ENCODE data around the gene LYZ.

LYZ gene

DNA sequence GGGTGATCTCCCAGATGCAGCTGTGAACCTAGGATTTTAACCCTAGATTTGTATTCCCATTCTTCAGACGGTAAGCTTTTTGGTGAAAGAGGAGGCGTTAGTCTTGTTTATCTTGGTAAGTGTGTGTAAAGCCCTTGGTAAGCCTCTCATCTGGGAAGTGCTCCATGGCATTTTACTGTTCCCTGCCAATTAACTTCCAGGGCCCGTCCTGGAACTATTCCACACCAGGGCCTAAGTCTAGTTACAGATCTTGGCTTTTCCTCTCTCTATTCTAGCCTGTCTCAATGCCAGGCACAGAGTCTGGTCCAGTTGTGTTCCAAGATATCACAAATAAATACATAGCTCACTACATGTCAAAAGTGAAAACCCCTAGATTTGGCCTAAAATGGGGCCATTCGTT, 53.8 kb downstream of the LYZ start:
- TF ChIP-seq, protein P1, sequence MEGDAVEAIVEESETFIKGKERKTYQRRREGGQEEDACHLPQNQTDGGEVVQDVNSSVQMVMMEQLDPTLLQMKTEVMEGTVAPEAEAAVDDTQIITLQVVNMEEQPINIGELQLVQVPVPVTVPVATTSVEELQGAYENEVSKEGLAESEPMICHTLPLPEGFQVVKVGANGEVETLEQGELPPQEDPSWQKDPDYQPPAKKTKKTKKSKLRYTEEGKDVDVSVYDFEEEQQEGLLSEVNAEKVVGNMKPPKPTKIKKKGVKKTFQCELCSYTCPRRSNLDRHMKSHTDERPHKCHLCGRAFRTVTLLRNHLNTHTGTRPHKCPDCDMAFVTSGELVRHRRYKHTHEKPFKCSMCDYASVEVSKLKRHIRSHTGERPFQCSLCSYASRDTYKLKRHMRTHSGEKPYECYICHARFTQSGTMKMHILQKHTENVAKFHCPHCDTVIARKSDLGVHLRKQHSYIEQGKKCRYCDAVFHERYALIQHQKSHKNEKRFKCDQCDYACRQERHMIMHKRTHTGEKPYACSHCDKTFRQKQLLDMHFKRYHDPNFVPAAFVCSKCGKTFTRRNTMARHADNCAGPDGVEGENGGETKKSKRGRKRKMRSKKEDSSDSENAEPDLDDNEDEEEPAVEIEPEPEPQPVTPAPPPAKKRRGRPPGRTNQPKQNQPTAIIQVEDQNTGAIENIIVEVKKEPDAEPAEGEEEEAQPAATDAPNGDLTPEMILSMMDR (IDR thresholded peaks at IDR 0.05; ENCODE audit: low read length) = no peak
- no peak for TF ChIP-seq EZH2 (IDR thresholded peaks at IDR 0.05; ENCODE audit: borderline replicate concordance, low read length)
- no peaks in the 10 kb centered on the region for H4K20me1 ChIP-seq (ENCODE audit: insufficient read depth, low read length)
- 0 out of 2 replicates have a peak, but pooled peaks cover under 1% of the 10 kb centered on the region for H3K9me3 ChIP-seq (ENCODE audit: low read length)
- H3K4me2 ChIP-seq (ENCODE audit: low read length) = no peak overlapping the region
- no peak overlapping the region for H2AFZ ChIP-seq (ENCODE audit: low read length)
- H3K4me3 ChIP-seq (ENCODE audit: low read depth, low read length, poor library complexity, severe bottlenecking) = no peak overlapping the region
- no peak overlapping the region for H3K27ac ChIP-seq (ENCODE audit: low read depth, low read length, poor library complexity, severe bottlenecking)
- H3K36me3 ChIP-seq (ENCODE audit: insufficient read depth, low read length) = peaks cover 11% of the 10 kb centered on the region
- no peaks in the 10 kb centered on the region for H3F3A ChIP-seq (ENCODE audit: insufficient read depth, low read length)
- H3K79me2 ChIP-seq (ENCODE audit: insufficient read depth, low read length) = no peaks in the 10 kb centered on the region
- no peaks in the 10 kb centered on the region for H3K9me2 ChIP-seq (ENCODE audit: low read depth, low read length)
- H3K27me3 ChIP-seq (ENCODE audit: insufficient read depth, low read length) = no peaks in the 10 kb centered on the region
- no peaks in the 10 kb centered on the region for H3K4me1 ChIP-seq (ENCODE audit: insufficient read depth, low read length, severe bottlenecking)
- H3K9ac ChIP-seq (ENCODE audit: low read length) = no peak overlapping the region
